NCI-H2107 treated with DMSO at 0.1 percent for 48 hours (cell line): Measurements from ENCODE around the gene SPARC.

Experiments used
- DNase-seq: peaks from one replicate; lab custom pipeline; 2025; ENCODE audit not compliant: unreplicated experiment; lab: John Stamatoyannopoulos, UW

Gene SPARC

GRCh38 chr5:151660616-151661495, 25.9 kb downstream of the SPARC start:
- DNase-seq = no peak

DNA sequence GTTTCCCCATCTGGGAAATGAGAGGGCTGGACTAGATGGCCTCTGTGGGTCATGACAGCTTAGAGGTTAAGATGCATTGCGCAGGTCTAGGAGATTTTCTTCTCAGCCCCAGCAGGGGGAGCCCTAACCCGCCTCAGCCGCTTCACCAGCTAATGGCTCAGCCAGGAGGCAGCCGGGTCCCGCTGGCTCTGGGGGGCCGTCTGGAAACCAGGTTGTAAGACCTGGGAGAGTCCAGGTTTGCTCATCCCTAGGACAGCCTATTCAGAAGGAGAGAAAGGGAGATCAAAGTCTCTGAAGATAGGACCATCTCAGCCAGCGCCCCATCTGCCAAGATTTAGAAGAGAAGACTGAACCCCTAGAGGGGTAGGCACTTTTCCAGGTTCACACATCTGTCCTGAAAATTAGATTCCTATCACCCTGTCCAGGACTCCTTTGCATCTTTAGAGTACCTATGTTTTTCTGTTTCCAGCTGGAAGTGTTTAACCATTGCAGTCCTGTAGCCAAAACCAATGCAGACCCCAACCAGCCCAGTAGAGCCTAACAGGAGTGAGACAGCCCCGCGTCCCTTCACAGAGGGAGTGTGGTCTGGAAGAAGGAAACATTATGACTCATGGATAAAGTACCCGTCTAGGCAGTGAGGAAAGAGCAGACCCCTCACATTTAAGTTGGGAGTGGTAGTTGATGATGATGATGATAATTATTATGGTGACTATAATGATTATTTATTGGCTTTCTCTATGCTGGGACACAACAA, 27.5 kb downstream of the SPARC start:
- DNase-seq = peak; percentile 22

DNA sequence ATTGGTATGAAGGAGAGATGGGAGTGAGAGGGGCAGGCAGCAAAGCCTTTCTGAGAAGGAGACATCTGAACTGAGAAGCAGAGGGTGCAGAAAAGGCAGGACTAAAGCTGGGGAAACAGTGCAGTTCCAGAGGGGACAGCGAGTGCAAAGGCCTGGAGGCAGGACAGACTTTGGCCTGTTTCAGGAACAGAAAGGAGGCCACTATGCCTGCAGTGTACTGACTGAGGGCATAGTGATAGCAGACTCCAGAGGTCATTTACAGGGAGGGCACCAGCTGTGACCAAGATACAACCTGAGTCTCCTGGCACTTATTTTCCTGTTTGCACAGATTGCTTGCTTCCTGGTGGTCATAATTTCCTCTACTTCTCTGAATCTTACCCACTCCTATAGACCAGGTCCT, 29.6 kb downstream of the SPARC start:
- no peak for DNase-seq

GRCh38 chr5:151656311-151656710, 30.4 kb downstream of the SPARC start:
- DNase-seq = no peak

DNA sequence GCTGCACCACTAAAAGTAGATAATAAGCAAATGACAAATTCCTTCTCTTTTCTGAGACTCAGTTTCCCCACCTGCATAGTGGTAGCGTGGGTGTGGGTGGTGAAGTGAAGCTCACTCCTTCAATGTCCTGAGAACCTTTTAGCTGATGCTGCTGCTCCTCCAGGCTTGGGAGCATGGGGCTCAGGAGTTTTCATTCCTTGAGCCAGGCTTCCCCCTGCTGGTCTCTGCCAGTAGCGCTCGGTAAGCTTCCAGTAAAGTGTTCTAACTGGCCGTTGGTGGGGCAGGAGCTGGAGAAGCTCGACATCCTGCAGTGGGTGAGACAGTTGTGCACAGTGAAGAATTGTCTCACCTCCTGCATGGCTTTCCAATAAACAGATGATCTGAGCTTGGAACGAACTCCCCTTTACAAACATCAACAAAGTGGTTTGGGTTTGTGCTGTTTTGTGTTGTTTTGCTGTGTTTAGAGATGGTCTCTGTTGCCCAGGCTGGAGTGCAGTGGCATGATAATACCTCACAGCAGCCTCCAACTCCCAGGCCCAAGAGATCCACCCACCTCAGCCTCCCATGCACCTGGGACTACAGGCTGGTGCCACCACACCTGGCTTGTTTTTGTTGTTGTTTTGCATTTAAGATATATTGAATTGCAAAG, 34.6 kb downstream of the SPARC start:
- DNase-seq = peak; percentile 8

GRCh38 chr5:151648988-151649387, 37.7 kb downstream of the SPARC start:
- no peak for DNase-seq

DNA sequence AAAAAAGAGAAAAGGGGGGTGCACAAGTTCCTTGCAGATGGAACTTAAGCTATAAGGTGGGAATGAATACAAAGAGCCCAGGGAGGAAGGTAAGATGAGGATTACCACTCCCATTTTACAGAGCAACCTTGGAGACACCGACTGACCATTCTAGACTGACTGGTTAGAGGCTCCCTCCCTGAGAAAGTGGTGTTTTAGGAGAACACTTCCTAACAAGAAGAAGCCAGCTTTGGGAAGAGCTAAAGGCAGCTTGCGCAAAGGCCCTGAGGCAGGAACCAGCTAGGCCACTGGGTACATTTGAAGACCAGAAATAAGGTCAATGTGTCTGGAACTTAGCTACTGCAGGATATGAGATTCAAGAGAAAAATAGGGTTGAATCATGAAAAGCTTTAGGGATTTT, 38.6 kb downstream of the SPARC start:
- DNase-seq = no peak

GRCh38 chr5:151647320-151647861, 39.3 kb downstream of the SPARC start:
- DNase-seq = no peak

GRCh38 chr5:151646334-151646733, 40.4 kb downstream of the SPARC start:
- no peak for DNase-seq

DNA sequence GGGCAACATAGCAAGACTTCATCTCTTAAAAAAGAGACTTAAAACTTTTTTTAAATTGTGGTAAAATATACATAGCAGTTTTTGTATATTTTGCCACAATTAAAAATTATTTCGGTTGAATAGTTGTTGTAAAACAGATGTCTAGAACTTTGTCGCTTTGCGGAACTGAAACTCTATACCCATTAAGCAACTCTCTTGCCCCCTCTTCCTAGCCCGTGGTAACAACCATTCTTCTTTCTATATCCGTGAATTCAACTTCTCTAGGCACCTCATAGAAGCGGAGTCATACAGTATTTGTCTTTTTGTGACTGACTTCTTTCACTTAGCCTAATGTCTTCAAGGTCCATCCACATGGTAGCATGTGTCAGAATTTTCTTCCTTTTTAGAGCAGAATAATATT, 43.3 kb downstream of the SPARC start:
- no peak for DNase-seq

GRCh38 chr5:151642472-151643140, 44.1 kb downstream of the SPARC start:
- no peak for DNase-seq

GRCh38 chr5:151638619-151639018, 48.1 kb downstream of the SPARC start:
- no peak for DNase-seq

DNA sequence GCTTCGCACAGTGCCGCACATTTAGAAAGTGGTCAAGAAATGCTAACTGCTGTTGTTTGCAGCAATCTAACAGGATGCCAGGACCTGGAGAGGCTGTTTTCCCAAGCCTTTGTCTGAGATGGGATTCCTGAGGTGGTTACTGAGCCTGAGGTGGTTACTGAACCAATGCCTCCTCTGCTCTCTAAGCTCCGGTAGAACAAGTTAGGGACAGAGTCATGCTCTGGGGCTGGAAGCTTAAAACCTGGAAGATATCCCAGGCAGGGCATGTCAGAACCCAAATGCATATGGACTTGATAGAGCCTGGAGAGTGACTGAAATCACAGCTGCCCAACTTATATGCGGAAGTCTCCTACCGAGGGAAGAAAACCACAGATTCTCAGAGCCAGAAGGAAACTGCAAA, 49.0 kb downstream of the SPARC start:
- no peak for DNase-seq

DNA sequence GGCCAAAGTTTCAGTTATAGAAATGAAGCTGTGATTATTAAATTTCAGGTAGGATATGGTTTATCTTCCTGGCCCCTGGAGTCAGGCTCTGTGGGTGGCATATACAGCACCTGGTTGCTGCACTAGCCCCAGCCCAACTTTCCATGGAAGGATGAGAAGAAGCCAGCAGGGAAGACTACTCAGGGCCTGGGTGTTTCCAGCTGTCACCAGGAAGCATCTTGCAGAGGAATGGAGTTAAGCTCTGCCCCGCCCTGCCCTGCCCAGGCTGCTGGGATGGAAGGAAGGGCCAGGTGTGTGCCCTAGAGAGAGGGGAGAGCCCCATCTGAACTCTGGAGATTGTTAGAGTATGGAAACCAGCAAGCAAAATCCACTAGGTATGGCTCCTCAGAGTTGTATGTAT, 52.8 kb downstream of the SPARC start:
- DNase-seq = no peak

DNA sequence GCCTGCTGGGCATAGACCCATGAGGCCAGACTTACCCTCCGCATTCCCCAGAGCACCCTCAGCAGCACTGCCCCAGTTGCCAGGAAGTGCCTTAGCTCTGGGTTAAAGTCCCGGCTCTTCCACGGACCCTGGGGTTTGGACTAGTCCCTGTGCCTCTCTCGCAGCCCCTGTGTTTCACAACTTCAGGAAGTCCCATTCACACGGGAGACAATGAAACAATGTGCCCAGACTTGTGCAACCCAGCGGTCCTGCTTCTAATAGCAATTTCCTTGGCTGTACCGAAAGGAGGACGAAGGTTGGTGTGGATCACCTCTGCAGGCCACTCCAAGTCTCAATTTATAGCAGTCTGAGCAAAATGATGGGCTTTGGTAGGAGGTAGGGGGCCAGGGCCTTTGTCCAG, 53.8 kb downstream of the SPARC start:
- DNase-seq = no peak

DNA sequence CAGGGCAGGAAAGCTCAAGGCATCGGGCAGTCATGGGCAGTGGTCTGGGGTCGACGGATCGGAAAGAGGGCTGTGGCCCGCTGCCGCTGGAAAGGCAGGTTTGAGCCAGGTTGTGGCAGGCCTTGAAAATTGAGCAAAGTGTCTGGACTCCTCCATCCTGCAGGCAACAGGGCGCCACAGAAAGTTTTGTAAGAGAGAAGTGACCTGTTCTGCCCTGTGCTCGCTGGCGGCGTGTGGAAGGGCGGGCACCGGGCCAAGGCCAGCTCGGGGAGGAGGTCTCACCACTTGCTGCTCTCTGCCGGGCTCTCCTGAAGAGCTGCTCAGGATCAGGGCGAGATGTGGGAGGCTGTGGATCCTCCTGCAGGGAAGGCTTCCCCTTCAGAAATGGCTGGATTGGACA, 54.2 kb downstream of the SPARC start:
- DNase-seq = no peak

- no peak for DNase-seq
Measured at GRCh38 chr5:151631941-151632340, 54.8 kb downstream of the SPARC start.

DNA sequence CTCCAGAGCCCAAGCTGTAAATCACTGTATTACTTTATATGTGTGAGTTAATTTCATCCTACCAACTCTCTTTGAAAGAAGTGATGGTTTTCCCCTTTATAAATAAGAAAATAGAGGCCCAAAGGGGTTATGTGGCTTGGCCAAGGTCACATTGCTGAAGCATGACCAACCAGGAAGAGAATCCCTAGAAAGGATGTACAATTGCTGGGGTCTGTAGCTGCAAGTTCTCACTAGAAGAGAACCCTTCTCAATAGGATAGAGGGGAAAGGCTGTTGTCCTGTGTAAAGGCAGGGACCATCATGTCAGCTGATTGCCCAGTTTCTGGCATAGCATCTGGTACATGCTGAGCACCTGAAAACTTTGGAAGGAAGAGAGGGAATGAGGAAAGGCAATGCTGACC, 56.6 kb downstream of the SPARC start:
- DNase-seq = no peak

DNA sequence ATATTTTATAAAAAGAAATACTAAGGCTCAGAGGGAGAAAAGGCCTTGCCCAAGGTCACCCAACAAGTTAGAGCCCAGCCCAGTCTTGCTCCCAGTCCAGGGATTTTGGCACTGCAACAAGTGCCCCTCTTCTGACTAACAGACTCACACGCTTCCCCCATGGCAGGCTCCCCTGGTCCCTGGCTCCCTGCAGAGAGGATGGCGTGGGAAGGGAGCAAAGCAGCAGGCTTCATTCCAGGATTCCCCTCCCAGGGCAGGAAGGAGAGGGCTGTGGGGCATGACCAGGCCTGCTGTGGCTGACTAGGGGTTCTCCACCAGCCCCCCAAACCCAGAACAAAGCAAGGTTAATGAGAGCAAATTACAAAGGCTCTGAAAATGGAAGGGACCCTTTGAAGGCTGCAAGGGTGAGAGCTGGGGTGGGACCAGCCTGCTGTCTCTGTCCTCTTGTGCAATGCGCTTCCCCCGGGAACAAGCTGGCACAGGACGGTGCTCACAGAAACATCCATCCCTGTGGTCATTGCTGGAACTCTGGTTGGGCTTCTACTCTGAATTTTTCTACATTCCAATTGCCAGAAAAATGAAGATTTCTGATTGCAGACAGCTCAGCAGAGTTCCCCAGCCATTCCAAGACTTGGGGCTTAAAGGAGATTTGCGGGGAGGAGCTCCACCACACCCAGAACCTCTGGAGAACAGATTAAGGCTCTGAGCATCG, 58.4 kb downstream of the SPARC start:
- DNase-seq = no peak

DNA sequence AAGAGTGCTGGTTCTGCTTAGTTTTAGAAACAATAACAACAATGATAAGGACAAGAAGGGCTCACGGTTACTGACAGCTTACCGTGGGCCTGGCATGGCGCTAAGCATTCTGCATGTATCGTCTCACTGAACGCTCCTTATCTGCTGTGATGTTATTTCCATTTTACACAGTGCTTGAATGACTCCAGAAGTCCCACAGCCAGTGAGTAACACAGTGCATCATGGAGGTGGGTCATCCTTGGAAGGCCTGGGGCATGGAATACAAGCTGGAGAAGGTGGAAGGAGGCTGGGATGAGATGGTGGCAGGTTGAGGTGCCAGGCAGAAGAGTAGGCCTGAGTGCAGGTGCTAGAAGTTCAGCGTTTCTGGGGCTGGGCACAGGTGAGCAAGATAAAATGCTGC, 59.1 kb downstream of the SPARC start:
- no peak for DNase-seq
